ENCODE measurements around the gene RAD54L.

Gene RAD54L

GRCh38 chr1:46246548-46247435, 771 bp upstream of the RAD54L start:
- no peak for DNase-seq (ENCODE audit: low read depth, low spot score)
- TF ChIP-seq EZH2 (IDR thresholded peaks at IDR 0.05) = no peak
- TF ChIP-seq POLR2AphosphoS5 (IDR thresholded peaks at IDR 0.05; ENCODE audit: borderline replicate concordance, low read depth, low read length) = no peak; the same call in 1 of the 2 replicates
- no peak for TF ChIP-seq FOXP2 (optimal IDR thresholded peaks at IDR 0.05; ENCODE audit: control extremely low read depth, extremely low read length, insufficient read depth)
- H3K36me3 ChIP-seq (ENCODE audit: insufficient read depth, low read length) = peaks cover 20% of the 10 kb centered on the region

DNA sequence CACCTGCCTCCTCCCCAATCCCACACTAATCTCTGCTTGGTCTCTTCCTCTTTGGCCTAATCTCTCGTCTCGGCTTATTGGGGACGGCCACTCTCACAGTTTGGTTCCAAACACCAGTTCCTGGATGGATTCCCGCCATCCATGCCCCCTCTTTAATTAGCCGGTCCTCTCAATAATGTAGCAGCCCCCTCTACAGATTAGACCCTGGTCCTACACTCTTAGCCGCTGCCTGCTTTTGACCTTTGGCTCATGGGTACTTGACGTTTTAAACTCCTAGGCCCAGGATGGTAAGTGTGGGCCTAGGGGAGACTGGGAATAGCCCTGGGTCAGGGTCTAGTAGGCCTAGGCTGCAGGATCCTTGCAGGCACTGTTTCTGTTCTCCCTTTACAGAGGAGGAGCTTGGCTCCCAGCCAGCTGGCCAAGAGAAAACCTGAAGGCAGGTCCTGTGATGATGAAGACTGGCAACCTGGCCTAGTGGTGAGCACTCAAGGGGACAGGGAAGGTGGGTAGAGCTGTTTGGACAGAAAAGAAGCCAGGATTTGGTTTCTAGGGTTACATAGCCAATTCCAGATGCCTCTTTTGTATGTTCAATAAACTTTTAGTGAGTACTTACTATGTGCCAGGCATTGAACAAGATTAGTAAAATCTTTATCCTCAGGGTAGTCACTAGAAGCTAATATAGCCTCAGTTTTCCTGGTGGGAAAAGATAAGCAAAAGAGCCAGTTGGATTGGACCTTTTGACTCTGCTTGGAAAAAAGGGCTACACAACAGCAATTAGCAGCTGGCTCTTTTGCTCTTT, 758 bp downstream of the RAD54L start:
- peak overlapping the region; percentile 95 for H3K4me3 ChIP-seq
- TF ChIP-seq POLR2AphosphoS5 (IDR thresholded peaks at IDR 0.05; ENCODE audit: borderline replicate concordance, low read depth, low read length) (no peak), FOXP2 (optimal IDR thresholded peaks at IDR 0.05; ENCODE audit: control extremely low read depth, extremely low read length, insufficient read depth) (no peak), EZH2 (IDR thresholded peaks at IDR 0.05) (no peak)
- peak overlapping the region; percentile 79 for H3K9ac ChIP-seq (ENCODE audit: insufficient read length)
- H3K36me3 ChIP-seq (ENCODE audit: insufficient read depth, low read length) = peaks cover 34% of the 10 kb centered on the region
- DNase-seq (ENCODE audit: low read depth, low spot score) = no peak
- H3K9me3 ChIP-seq (ENCODE audit: low read depth, low read length) = no peaks in the 10 kb centered on the region
- no peak overlapping the region for H3K27ac ChIP-seq

More at GRCh38 chr1:46246548-46247435, 771 bp upstream of the RAD54L start:
- Histone ChIP-seq H3K9ac (ENCODE audit: insufficient read length) (peak overlapping the region; percentile 82), H3K27ac (no peak overlapping the region; the same call in 1 of the 2 replicates), H3K4me3 (peak overlapping the region; percentile 96), H3K9me3 (ENCODE audit: low read depth, low read length) (no peaks in the 10 kb centered on the region)

DNA sequence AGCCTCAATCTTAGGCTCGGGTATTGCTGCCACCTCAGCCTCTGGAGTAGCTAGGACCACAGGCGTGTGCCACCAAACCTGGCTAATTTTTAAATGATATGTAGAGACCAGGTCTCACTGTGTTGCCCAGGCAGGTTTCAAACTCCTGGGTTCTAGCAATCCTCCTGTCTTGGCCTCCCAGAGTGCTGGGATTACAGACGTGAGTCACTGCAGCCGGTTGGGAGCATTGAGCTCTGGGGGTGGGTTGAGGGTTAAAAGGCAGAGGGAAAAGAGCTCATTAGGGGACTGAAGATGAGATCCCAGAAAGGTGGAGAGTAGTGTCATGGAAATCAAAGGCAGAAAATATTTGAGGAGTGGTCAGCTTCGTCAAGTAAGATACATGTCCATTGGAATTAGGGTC, 7.1 kb downstream of the RAD54L start:
- H3K36me3 ChIP-seq (ENCODE audit: insufficient read depth, low read length) = peaks cover 62% of the 10 kb centered on the region
- TF ChIP-seq POLR2AphosphoS5 (IDR thresholded peaks at IDR 0.05; ENCODE audit: borderline replicate concordance, low read depth, low read length) = no peak
- no peak for TF ChIP-seq FOXP2 (optimal IDR thresholded peaks at IDR 0.05; ENCODE audit: control extremely low read depth, extremely low read length, insufficient read depth)
- no peak for TF ChIP-seq EZH2 (IDR thresholded peaks at IDR 0.05)
- DNase-seq (ENCODE audit: low read depth, low spot score) = no peak
- no peak overlapping the region for H3K9ac ChIP-seq (ENCODE audit: insufficient read length)
- no peak overlapping the region for H3K27ac ChIP-seq
- H3K4me3 ChIP-seq = no peak overlapping the region
- H3K9me3 ChIP-seq (ENCODE audit: low read depth, low read length) = no peaks in the 10 kb centered on the region

DNA sequence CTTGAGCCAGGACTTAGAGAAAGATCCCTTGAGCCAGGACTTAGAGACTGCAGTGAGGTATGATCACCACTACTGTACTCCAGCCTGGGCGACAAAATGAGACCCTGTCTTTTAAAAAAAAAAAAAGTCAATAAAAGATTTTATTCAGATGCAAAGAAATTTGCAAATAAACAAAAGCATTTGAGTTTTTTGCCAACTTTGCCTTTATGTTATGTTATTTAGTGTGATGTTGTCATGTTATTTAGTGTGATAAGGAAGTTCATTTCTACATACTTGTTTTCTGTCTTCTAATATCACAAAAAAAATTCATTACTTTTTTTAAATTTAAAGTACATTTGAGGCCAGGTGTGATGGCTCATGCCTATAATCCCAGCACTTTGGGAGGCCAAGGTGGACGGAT, 9.0 kb downstream of the RAD54L start:
- Histone ChIP-seq H3K9ac (ENCODE audit: insufficient read length) (no peak overlapping the region), H3K27ac (no peak overlapping the region), H3K36me3 (ENCODE audit: insufficient read depth, low read length) (peaks cover 67% of the 10 kb centered on the region), H3K9me3 (ENCODE audit: low read depth, low read length) (no peaks in the 10 kb centered on the region), H3K4me3 (no peak overlapping the region)
- DNase-seq (ENCODE audit: low read depth, low spot score) = no peak
- no peak for TF ChIP-seq FOXP2 (optimal IDR thresholded peaks at IDR 0.05; ENCODE audit: control extremely low read depth, extremely low read length, insufficient read depth)
- no peak for TF ChIP-seq POLR2AphosphoS5 (IDR thresholded peaks at IDR 0.05; ENCODE audit: borderline replicate concordance, low read depth, low read length)
- no peak for TF ChIP-seq EZH2 (IDR thresholded peaks at IDR 0.05)

GRCh38 chr1:46262508-46262907, 14.9 kb downstream of the RAD54L start:
- no peaks in the 10 kb centered on the region for H3K9me3 ChIP-seq (ENCODE audit: low read depth, low read length)
- peaks cover 91% of the 10 kb centered on the region for H3K36me3 ChIP-seq (ENCODE audit: insufficient read depth, low read length)
- H3K9ac ChIP-seq (ENCODE audit: insufficient read length) = no peak overlapping the region
- H3K27ac ChIP-seq = no peak overlapping the region
- DNase-seq (ENCODE audit: low read depth, low spot score) = no peak
- TF ChIP-seq POLR2AphosphoS5 (IDR thresholded peaks at IDR 0.05; ENCODE audit: borderline replicate concordance, low read depth, low read length) (no peak), FOXP2 (optimal IDR thresholded peaks at IDR 0.05; ENCODE audit: control extremely low read depth, extremely low read length, insufficient read depth) (no peak), EZH2 (IDR thresholded peaks at IDR 0.05) (no peak)
- H3K4me3 ChIP-seq = no peak overlapping the region

DNA sequence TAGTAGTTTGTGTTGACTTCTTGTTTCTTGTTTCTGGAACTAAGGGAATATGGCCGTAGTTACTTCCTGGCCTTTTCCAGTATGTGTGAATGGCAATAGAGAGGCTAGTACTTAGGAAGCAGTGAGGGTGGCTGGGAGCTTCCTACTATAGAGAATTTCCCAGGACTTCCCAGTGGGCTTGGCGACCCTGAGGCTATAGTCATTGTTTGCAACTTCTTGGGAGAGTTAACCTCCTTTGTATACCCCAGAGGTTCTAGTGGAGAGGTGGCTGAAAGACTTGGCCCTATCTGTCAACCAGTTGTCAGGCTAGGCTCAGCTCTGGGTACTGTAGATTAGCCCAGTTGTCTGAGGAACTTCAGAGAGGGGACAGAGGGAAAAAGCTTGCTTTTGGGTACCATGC, 15.6 kb downstream of the RAD54L start:
- Histone ChIP-seq H3K4me3 (no peak overlapping the region), H3K27ac (no peak overlapping the region), H3K36me3 (ENCODE audit: insufficient read depth, low read length) (peaks cover 93% of the 10 kb centered on the region), H3K9ac (ENCODE audit: insufficient read length) (no peak overlapping the region), H3K9me3 (ENCODE audit: low read depth, low read length) (no peaks in the 10 kb centered on the region)
- no peak for TF ChIP-seq EZH2 (IDR thresholded peaks at IDR 0.05)
- no peak for TF ChIP-seq POLR2AphosphoS5 (IDR thresholded peaks at IDR 0.05; ENCODE audit: borderline replicate concordance, low read depth, low read length)
- no peak for TF ChIP-seq FOXP2 (optimal IDR thresholded peaks at IDR 0.05; ENCODE audit: control extremely low read depth, extremely low read length, insufficient read depth)
- no peak for DNase-seq (ENCODE audit: low read depth, low spot score)

DNA sequence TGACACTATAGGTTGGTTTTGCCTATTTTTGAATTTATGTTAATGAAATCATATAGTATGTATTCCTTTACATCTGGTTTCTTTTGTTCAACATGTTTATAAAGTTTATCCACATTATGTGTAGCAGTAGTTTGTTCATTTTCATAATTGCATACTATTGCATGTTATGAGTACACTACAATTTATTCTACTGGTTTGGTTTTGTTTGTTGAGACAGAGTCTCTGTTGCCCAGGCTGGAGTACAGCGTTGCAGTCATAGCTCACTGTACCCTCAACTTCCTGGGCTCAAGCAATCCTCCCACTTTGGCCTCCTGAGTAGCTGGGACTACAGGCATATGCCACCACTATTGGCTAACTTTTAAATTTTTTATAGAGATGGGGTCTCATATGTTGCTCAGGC, 21.0 kb downstream of the RAD54L start:
- H3K36me3 ChIP-seq (ENCODE audit: insufficient read depth, low read length) = peaks cover 90% of the 10 kb centered on the region
- DNase-seq (ENCODE audit: low read depth, low spot score) = no peak
- no peak overlapping the region for H3K9ac ChIP-seq (ENCODE audit: insufficient read length)
- H3K4me3 ChIP-seq = no peak overlapping the region
- no peaks in the 10 kb centered on the region for H3K9me3 ChIP-seq (ENCODE audit: low read depth, low read length)
- TF ChIP-seq FOXP2 (optimal IDR thresholded peaks at IDR 0.05; ENCODE audit: control extremely low read depth, extremely low read length, insufficient read depth) = no peak
- no peak for TF ChIP-seq EZH2 (IDR thresholded peaks at IDR 0.05)
- TF ChIP-seq POLR2AphosphoS5 (IDR thresholded peaks at IDR 0.05; ENCODE audit: borderline replicate concordance, low read depth, low read length) = no peak
- no peak overlapping the region for H3K27ac ChIP-seq
